Daoy (cell line): ENCODE results near the gene ITPK1. TPM values are rescaled to one million over a fixed set of nuclear protein-coding genes. Genes with fewer than 3 reads are reported as not detected.

Source experiments
- DNase-seq: peaks from one replicate; pipeline ENCODE4 v3.0.0-alpha.2; 2015; ENCODE audit warnings: low read depth
- total RNA-seq: library from RNA; depleted of rRNA; stranded (reverse); fragments of >200 nt; shearing (Covaris generic); gene quantifications from 2 replicates; pipeline ENCODE4 v1.2.3, GENCODE V29; 2014

Gene ITPK1
- total RNA-seq, 1 experiment from 2014 or later, result 14.2 TPM

GRCh38 chr14:92990456-92991430 is 125.0 kb downstream of the ITPK1 start:
- no peak for DNase-seq

GRCh38 chr14:92988786-92989755 is 126.7 kb downstream of the ITPK1 start:
- no peak for DNase-seq

GRCh38 chr14:92987713-92988510 is 127.8 kb downstream of the ITPK1 start:
- DNase-seq, result no peak

- no peak for DNase-seq
Measured at GRCh38 chr14:92987148-92987570, 128.6 kb downstream of the ITPK1 start.

GRCh38 chr14:92986254-92987147 is 129.2 kb downstream of the ITPK1 start:
- peak; percentile 82 for DNase-seq

- DNase-seq, result no peak
Measured at GRCh38 chr14:92985521-92985920, 130.2 kb downstream of the ITPK1 start.

GRCh38 chr14:92984896-92985295 is 130.8 kb downstream of the ITPK1 start:
- DNase-seq, result no peak

GRCh38 chr14:92984082-92984788 is 131.5 kb downstream of the ITPK1 start:
- DNase-seq, result no peak

GRCh38 chr14:92982956-92983355 is 132.8 kb downstream of the ITPK1 start:
- peak; percentile 25 for DNase-seq

- no peak for DNase-seq
Measured at GRCh38 chr14:92981726-92982125, 134.0 kb downstream of the ITPK1 start.

- no peak for DNase-seq
Measured at GRCh38 chr14:92980866-92981265, 134.9 kb downstream of the ITPK1 start.

GRCh38 chr14:92978229-92979021 is 137.3 kb downstream of the ITPK1 start:
- no peak for DNase-seq

GRCh38 chr14:92976268-92976667 is 139.5 kb downstream of the ITPK1 start:
- DNase-seq, result no peak

GRCh38 chr14:92974541-92975345 is 141.0 kb downstream of the ITPK1 start:
- DNase-seq, result no peak

GRCh38 chr14:92973798-92974372 is 141.8 kb downstream of the ITPK1 start:
- DNase-seq, result no peak

- peak; percentile 66 for DNase-seq
Measured at GRCh38 chr14:92973261-92973797, 142.4 kb downstream of the ITPK1 start.

GRCh38 chr14:92971601-92972180 is 144.0 kb downstream of the ITPK1 start:
- no peak for DNase-seq
